ENCODE measurements around the gene TWF1. TPM values are rescaled to one million over a fixed set of nuclear protein-coding genes. Genes with fewer than 3 reads are reported as not detected.

The TWF1 gene
- total RNA-seq, 6 experiments from 2014 or later, result 146 to 165 (median 153) TPM

DNA sequence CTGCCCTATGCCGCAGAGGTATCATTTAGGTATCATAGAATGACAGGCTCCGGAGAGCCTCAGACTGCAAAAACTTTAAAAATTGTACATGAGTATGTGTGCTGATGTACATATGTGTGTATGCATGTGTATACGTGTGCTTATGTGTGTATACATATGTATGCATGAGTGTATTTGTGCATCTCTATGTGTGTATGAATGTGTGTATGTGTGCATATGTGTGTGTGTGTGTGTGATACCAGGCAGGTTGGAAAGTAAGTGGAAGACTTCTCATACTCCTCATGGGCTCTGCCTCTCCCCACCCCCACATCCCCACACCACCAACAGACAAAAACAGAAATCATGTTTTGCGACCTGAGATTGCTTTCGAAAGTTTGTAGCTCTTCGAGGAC is 29.1 kb upstream of the TWF1 start:
- DNase-seq, result no peak
- H3K27me3 Mint-ChIP-seq (ENCODE audit: insufficient read depth), result 0 out of 2 replicates have a peak, but pooled peaks cover 4% of the 10 kb centered on the region
- H3K9me3 Mint-ChIP-seq, result no peaks in the 10 kb centered on the region
- TF ChIP-seq, protein P1, sequence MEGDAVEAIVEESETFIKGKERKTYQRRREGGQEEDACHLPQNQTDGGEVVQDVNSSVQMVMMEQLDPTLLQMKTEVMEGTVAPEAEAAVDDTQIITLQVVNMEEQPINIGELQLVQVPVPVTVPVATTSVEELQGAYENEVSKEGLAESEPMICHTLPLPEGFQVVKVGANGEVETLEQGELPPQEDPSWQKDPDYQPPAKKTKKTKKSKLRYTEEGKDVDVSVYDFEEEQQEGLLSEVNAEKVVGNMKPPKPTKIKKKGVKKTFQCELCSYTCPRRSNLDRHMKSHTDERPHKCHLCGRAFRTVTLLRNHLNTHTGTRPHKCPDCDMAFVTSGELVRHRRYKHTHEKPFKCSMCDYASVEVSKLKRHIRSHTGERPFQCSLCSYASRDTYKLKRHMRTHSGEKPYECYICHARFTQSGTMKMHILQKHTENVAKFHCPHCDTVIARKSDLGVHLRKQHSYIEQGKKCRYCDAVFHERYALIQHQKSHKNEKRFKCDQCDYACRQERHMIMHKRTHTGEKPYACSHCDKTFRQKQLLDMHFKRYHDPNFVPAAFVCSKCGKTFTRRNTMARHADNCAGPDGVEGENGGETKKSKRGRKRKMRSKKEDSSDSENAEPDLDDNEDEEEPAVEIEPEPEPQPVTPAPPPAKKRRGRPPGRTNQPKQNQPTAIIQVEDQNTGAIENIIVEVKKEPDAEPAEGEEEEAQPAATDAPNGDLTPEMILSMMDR (IDR thresholded peaks at IDR 0.05), result no peak
- peak overlapping the region; percentile 80 for H3K27ac Mint-ChIP-seq
- H3K36me3 Mint-ChIP-seq (ENCODE audit: low read depth), result no peaks in the 10 kb centered on the region
- peaks cover 32% of the 10 kb centered on the region for H3K4me1 Mint-ChIP-seq (ENCODE audit: low read depth)
- H3K4me3 Mint-ChIP-seq, result peak overlapping the region; percentile 86

- H3K4me3 Mint-ChIP-seq, result no peak overlapping the region
- H3K36me3 Mint-ChIP-seq (ENCODE audit: low read depth), result no peaks in the 10 kb centered on the region
- peaks cover 2% of the 10 kb centered on the region for H3K27me3 Mint-ChIP-seq (ENCODE audit: insufficient read depth)
- DNase-seq, result no peak
- TF ChIP-seq, protein P1 (IDR thresholded peaks at IDR 0.05), result no peak
- no peak overlapping the region for H3K27ac Mint-ChIP-seq
- H3K9me3 Mint-ChIP-seq, result no peaks in the 10 kb centered on the region
- H3K4me1 Mint-ChIP-seq (ENCODE audit: low read depth), result peaks cover 36% of the 10 kb centered on the region
Measured at GRCh38 chr12:43832463-43833168, 26.5 kb upstream of the TWF1 start.

- Mint-ChIP-seq H3K27me3 (ENCODE audit: insufficient read depth) (peaks cover 2% of the 10 kb centered on the region), H3K27ac (peak overlapping the region; percentile 6; the same call in 1 of the 2 replicates), H3K9me3 (no peaks in the 10 kb centered on the region), H3K4me1 (ENCODE audit: low read depth) (peaks cover 18% of the 10 kb centered on the region), H3K36me3 (ENCODE audit: low read depth) (no peaks in the 10 kb centered on the region), H3K4me3 (no peak overlapping the region)
- DNase-seq, result no peak
- TF ChIP-seq, protein P1 (IDR thresholded peaks at IDR 0.05), result no peak
Measured at GRCh38 chr12:43827093-43827492, 21.0 kb upstream of the TWF1 start.

DNA sequence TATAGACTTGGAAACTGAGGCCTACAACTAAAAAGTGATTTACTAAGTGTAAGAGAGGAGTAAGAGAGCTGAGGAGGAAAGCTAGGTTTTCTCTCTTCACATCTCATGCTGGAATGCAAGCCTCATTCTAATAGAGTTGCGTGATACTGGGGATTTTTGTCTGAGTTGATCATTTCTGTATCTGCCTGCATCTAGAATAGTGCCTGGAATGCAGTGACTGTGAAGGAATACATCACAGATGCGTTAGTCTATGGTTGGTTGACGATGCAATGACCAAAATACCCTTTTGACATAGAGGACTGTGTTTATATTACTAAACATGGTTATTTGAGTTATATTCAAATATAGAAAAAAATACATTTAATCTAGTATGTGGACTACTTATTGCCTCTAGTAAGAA is 20.6 kb upstream of the TWF1 start:
- H3K27me3 Mint-ChIP-seq (ENCODE audit: insufficient read depth), result peaks cover 2% of the 10 kb centered on the region
- peaks cover 18% of the 10 kb centered on the region for H3K4me1 Mint-ChIP-seq (ENCODE audit: low read depth)
- TF ChIP-seq, protein P1 (IDR thresholded peaks at IDR 0.05), result no peak
- H3K27ac Mint-ChIP-seq, result peak overlapping the region; percentile 61; the same call in 1 of the 2 replicates
- peak; percentile 66 for DNase-seq
- H3K9me3 Mint-ChIP-seq, result no peaks in the 10 kb centered on the region
- H3K36me3 Mint-ChIP-seq (ENCODE audit: low read depth), result no peaks in the 10 kb centered on the region
- H3K4me3 Mint-ChIP-seq, result no peak overlapping the region

DNA sequence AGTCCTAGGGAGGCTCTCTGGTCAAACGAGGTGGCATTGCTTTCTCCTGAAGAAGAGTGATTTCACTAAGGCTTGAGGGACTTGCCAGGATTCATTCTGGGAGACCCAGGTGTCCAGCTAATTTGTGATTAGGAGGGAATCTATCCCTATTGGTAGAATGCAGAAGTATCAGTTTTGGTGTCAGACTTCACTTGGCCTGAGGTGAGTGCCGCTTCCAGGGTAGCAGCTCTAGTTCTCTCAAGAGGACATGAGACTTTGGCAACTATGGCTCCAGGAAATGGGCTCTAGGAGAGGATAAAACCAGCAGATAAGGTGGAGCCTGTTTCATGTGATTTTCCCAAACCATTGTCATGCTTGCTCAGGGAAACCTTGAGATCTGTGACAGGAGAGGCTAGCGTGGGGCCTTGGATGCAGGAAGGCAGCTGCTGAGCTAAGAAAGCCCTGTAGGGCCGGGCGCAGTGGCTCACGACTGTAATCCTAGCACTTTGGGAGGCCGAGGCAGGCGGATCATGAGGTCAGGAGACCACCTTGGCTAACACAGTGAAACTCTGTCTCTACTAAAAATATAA is 18.2 kb upstream of the TWF1 start:
- Mint-ChIP-seq H3K4me1 (ENCODE audit: low read depth) (peaks cover 13% of the 10 kb centered on the region), H3K9me3 (no peaks in the 10 kb centered on the region), H3K36me3 (ENCODE audit: low read depth) (no peaks in the 10 kb centered on the region), H3K27ac (no peak overlapping the region), H3K4me3 (no peak overlapping the region), H3K27me3 (ENCODE audit: insufficient read depth) (no peaks in the 10 kb centered on the region; the same call in 1 of the 2 replicates)
- DNase-seq, result no peak
- TF ChIP-seq, protein P1 (IDR thresholded peaks at IDR 0.05), result no peak

Data from HFFc6 (cell line).